SIG-M5 (cell line): ENCODE measurements around the gene CTCF.

Source experiments
- DNase-seq: peaks from one replicate; lab custom pipeline; 2025; lab: John Stamatoyannopoulos, UW

CTCF gene

GRCh38 chr16:67594956-67595355, 32.6 kb downstream of the CTCF start:
- no peak for DNase-seq

DNA sequence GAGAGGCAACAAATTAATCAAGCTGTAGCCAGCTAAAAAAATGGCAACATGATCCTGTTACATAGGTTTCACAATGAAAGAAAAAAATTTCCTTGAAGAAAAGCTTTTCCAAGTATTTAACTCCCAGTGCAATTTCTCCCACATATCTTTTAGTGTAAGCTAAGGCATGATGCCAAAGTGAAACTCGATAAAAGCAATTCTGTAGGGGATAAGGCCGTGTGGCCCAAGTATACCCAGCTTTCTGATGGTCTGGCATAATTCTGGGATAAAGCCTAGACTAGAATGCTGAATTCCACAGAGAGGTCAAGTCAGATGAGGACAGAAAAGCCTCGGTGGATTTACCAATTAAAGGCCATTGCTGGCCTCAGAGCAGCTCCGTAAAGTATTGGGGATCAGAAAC, 36.2 kb downstream of the CTCF start:
- DNase-seq: no peak

DNA sequence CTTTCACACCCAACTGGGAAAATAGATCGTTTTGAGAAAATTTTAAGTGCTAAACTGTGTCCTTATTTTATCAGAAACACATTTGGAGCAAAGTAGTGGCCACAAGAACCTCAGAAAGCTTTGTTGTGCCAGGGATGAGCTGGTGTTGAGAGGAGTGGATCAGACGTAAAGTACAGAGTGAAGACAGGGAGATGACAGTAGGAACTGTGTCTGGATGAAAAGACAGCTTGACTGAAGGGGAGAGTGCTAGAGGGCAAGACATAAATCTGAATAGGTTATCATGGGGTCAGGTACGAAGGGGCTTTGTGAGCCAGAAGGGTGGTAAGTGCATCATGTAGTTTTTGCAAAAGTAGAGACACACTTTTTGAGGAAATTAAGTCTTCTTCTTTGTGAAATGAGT, 43.3 kb downstream of the CTCF start:
- DNase-seq: no peak

DNA sequence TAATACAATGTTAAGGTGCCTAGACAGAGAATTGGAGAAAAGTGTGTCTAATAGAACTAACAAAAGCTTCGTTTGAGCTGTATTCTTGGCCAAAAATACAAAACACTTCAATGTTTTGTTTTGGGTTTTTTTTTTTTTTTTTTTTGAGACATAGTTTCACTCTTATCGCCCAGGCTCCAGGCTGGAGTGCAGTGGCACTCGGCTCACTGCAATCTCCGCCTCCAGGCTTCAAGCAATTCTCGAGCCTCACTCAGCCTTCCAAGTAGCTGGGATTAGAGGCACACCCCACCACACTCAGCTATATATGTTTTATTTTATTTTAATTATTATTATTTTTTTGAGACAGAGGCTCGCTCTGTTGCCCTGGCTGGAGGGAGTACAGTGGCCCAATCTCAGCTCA, 44.3 kb downstream of the CTCF start:
- no peak for DNase-seq

GRCh38 chr16:67608364-67608763, 46.0 kb downstream of the CTCF start:
- DNase-seq: no peak

DNA sequence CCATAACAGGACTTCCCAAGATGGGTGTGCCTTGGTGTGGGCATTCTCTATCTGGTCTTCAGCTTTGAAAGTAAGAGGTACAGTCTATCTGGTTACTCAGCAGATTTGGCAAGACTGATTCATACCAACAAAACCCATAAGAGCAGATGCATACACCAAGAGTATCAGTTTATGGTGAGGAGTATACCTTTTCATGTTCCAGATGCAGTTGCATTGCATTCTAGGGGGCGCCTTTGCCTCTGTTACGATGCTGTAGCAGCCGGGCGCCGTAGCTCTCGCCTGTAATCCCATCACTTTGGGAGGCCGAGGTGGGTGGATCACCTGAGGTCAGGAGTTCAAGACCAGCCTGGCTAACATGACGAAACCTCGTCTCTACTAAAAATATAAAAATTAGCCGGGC, 51.5 kb downstream of the CTCF start:
- no peak for DNase-seq

GRCh38 chr16:67628216-67628615, 65.9 kb downstream of the CTCF start:
- no peak for DNase-seq

GRCh38 chr16:67632415-67633172, 70.3 kb downstream of the CTCF start:
- no peak for DNase-seq

DNA sequence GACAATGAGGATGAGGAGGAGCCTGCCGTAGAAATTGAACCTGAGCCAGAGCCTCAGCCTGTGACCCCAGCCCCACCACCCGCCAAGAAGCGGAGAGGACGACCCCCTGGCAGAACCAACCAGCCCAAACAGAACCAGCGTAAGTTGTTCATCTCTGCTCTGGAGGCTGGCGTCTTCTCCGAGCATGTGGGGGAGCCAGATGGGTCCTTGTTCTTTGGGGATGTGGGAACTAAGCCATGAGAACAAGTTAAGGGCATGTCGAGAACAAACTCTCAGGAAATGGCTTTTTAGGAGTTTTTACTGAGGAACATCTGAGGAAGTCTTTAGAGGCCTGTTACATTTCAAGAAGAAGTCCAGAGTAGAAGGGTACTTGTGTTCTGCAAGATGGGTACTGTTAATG, 74.4 kb downstream of the CTCF start:
- no peak for DNase-seq

GRCh38 chr16:67637625-67638024, 75.3 kb downstream of the CTCF start:
- no peak for DNase-seq

GRCh38 chr16:67641779-67642708, 79.7 kb downstream of the CTCF start:
- no peak for DNase-seq

DNA sequence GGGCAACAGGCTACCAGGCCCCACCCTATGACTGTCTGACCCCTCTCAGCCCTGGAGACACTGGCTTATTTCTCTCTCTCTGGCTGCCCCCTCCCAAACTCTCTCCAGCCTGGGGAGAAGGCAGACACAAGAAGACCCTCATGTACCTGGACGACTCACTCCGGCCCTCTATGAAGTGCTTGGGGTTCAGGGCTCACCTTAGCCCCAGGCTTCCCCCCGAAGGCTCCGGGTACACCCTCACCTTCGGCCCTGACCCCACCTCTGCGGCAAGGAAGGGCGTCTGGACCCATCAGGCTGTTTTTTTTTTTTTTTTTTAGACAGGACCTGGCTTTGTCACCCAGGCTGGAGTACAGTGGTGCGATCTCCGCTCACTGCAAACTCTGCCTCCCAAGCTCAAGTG, 81.7 kb downstream of the CTCF start:
- DNase-seq: no peak

- DNase-seq: no peak
These were observed 83.2 kb downstream of the CTCF start for GRCh38 chr16:67645397-67646121.

- DNase-seq: no peak
These were observed 84.9 kb downstream of the CTCF start for GRCh38 chr16:67647111-67647651.

GRCh38 chr16:67647681-67648080, 85.4 kb downstream of the CTCF start:
- no peak for DNase-seq

DNA sequence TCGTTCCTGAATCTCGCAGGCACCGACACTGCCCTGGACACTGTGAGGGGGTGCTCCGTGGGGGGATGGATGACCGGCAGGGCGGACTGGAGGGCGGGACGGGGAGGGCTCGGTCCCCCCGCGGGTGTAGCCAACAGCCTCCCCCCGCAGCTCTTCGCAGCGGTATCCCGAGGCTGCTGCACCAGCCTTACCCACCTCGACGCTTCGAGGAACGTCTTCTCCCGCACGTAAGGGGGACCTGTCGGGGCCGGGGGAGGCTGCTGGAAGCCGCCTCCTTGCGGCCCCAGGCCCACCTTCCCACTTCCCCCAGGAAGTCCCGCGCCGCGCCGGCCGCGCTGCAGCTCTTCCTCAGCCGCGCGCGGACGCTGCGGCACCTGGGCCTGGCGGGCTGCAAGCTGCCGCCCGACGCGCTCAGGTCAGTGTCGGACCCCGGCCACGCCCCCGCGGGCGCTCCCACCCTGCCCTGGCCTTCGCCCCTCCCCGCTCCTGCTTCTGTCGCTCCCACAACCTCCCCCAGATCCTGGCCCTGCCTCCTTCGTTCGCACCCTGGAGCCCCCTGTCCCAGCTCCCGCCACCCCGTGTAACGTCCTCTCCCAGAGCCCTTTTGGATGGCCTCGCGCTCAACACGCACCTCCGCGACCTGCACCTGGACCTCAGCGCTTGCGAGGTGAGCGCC, 85.9 kb downstream of the CTCF start:
- no peak for DNase-seq

DNA sequence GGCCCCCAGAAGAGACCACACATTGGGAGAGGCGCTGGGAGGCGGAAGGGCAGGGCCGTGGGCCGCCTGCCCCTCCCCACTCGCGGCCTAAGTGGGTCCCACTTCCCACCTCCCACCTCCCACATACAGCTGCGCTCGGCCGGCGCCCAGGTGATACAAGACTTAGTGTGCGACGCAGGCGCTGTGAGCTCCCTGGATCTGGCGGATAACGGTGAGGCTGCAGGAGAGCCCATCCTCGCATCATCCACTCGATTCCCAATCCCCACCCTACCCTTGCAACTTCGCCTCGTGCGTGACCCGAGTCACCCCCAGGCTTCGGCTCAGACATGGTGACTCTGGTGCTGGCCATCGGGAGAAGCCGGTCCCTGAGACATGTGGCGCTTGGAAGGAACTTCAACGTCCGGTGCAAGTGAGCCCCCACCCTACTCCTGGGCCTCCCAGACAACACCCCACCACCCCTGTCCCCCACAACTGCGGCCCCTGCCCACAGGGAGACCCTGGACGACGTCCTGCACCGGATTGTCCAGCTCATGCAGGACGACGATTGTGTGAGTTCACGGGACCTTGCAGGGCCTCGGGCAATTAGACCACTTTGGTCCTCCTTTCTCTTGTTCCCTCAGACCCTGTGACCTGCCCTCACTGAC, 86.6 kb downstream of the CTCF start:
- DNase-seq: no peak

DNA sequence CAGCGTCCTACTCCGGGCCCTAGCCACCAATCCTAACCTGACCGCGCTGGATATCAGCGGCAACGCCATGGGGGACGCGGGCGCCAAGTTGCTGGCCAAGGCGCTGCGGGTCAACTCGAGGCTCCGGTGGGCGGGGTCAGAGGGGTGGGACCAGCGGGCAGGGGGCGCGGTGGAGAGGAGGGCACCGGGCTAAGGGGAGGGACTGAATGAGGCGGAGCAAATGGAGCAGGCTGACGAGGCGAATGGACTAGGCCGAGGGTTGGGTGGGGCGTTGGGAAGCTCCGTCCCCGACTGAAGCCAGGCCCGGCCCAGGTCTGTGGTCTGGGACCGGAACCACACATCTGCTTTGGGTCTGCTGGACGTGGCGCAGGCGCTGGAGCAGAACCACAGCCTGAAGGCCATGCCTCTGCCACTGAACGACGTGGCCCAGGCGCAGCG, 87.2 kb downstream of the CTCF start:
- DNase-seq: no peak

GRCh38 chr16:67650023-67650422, 87.7 kb downstream of the CTCF start:
- DNase-seq: no peak

DNA sequence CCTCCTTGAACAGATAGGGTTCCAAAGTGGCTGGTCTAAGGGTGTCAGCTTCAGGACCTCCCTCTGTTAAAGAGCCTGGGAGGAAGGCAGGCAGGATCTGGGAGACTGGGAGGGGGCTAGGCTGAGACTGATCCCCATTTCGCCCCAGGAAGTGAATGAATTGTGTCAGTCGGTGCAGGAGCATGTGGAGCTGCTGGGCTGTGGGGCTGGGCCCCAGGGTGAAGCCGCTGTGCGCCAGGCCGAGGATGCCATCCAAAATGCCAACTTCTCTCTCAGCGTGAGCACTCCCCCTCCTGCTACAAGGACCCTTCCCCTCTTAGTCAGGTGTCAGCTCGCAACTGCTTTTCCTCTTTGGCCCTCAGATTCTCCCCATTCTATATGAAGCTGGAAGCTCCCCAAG, 88.7 kb downstream of the CTCF start:
- no peak for DNase-seq

- DNase-seq: no peak
These were observed 89.5 kb downstream of the CTCF start for GRCh38 chr16:67651847-67652246.
